ENCODE data around the gene PPP1R18.
"Not testable (repeated sequence)": the region's sequence is repeated elsewhere in the genome, so short reads cannot be mapped to it uniquely, and the experiment has no call there.

- TF ChIP-seq POLR2A (IDR thresholded peaks at IDR 0.05): not testable (repeated sequence)
- TF ChIP-seq, protein P1, sequence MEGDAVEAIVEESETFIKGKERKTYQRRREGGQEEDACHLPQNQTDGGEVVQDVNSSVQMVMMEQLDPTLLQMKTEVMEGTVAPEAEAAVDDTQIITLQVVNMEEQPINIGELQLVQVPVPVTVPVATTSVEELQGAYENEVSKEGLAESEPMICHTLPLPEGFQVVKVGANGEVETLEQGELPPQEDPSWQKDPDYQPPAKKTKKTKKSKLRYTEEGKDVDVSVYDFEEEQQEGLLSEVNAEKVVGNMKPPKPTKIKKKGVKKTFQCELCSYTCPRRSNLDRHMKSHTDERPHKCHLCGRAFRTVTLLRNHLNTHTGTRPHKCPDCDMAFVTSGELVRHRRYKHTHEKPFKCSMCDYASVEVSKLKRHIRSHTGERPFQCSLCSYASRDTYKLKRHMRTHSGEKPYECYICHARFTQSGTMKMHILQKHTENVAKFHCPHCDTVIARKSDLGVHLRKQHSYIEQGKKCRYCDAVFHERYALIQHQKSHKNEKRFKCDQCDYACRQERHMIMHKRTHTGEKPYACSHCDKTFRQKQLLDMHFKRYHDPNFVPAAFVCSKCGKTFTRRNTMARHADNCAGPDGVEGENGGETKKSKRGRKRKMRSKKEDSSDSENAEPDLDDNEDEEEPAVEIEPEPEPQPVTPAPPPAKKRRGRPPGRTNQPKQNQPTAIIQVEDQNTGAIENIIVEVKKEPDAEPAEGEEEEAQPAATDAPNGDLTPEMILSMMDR (IDR thresholded peaks at IDR 0.05): not testable (repeated sequence)
Observed at GRCh38 chr6:30722025-30722279, 35.5 kb upstream of the PPP1R18 start.
